Karpas-422 (cell line): ENCODE measurements around the gene TYW1. TPM values are rescaled to one million over a fixed set of nuclear protein-coding genes. Genes with fewer than 3 reads are reported as not detected.
"Not testable (repeated sequence)": the region's sequence is repeated elsewhere in the genome, so short reads cannot be mapped to it uniquely, and the experiment has no call there.

Source experiments
- DNase-seq: peaks from one replicate; pipeline ENCODE4 v3.0.0-alpha.2; 2015
- H2AFZ ChIP-seq: fragments of 200-600 bp; sonication (generic); 2 replicates; pipeline ENCODE4 v1.6.1; 2014; ENCODE audit warnings: antibody characterized with exemption, low read length, mixed read lengths
- H3K27ac ChIP-seq: fragments of 200-600 bp; sonication (generic); 2 replicates; pipeline ENCODE4 v1.5.1; 2014; ENCODE audit warnings: mild to moderate bottlenecking, low read length, moderate library complexity
- H3K27me3 ChIP-seq: fragments of 200-600 bp; sonication (generic); 2 replicates; pipeline ENCODE4 v1.6.1; 2014; ENCODE audit warnings: low read length, mixed read lengths
- H3K36me3 ChIP-seq: fragments of 200-600 bp; sonication (generic); 2 replicates; pipeline ENCODE4 v1.6.1; 2014; ENCODE audit warnings: low read length, mixed read lengths; ENCODE audit not compliant: insufficient read depth
- H3K4me1 ChIP-seq: fragments of 200-600 bp; sonication (generic); 2 replicates; pipeline ENCODE4 v1.6.1; 2014; ENCODE audit warnings: mild to moderate bottlenecking, low read length, mixed read lengths
- H3K4me2 ChIP-seq: fragments of 200-600 bp; sonication (generic); 2 replicates; pipeline ENCODE4 v1.6.1; 2014; ENCODE audit warnings: low read length, low read depth, mild to moderate bottlenecking; ENCODE audit not compliant: poor library complexity, severe bottlenecking
- H3K4me3 ChIP-seq: fragments of 200-600 bp; sonication (generic); 2 replicates; pipeline ENCODE4 v1.5.1; 2014; ENCODE audit warnings: mild to moderate bottlenecking, antibody characterized with exemption, low read length, mixed read lengths
- H3K79me2 ChIP-seq: fragments of 200-600 bp; sonication (generic); 2 replicates; pipeline ENCODE4 v1.6.1; 2014; ENCODE audit warnings: mild to moderate bottlenecking, low read length, mixed read lengths
- H3K9ac ChIP-seq: fragments of 200-600 bp; sonication (generic); 2 replicates; pipeline ENCODE4 v1.6.0; 2014; ENCODE audit warnings: low read length
- H3K9me2 ChIP-seq: fragments of 200-600 bp; sonication (generic), shearing (Covaris generic); replicated peaks from 2 replicates; pipeline ENCODE4 v1.6.0; 2014; ENCODE audit warnings: mild to moderate bottlenecking, low read length, moderate library complexity; ENCODE audit not compliant: insufficient read depth
- H3K9me3 ChIP-seq: fragments of 300-700, 200-600 bp; sonication (generic); 2 replicates; pipeline ENCODE4 v1.6.1; 2014; ENCODE audit warnings: low read length, mixed read lengths
- H4K20me1 ChIP-seq: fragments of 200-600 bp; sonication (generic); 2 replicates; pipeline ENCODE4 v1.6.1; 2014; ENCODE audit warnings: mild to moderate bottlenecking, antibody characterized with exemption, low read length, low read depth; ENCODE audit not compliant: insufficient read depth
- total RNA-seq: library from RNA; depleted of rRNA; stranded (reverse); fragments of >200 nt; shearing (Covaris generic); gene quantifications from 2 replicates; pipeline ENCODE4 v1.2.3, GENCODE V29; 2014; ENCODE audit warnings: low replicate concordance

The TYW1 gene
- total RNA-seq, 1 experiment from 2014 or later = 21.5 TPM

DNA sequence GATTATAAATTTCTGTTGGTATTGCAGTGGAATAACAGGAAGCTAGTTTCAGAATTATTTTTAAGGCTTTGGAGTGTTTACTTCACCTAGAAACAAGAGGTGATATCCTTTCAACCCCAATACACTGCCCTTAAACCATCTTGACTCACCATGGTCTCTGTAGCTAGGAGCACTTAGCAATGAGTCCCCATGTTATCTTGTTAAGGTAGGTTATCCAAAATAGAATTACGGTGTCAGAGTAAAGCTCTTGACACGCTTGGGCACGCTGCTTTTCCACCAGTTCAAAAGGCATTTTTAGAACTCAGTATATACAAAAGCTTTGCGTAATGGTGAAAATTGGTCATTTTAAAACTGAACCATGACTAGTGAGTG, 46.9 kb downstream of the TYW1 start:
- H3K9ac ChIP-seq, H3K36me3 ChIP-seq, H3K4me3 ChIP-seq, H3K27ac ChIP-seq, H3K4me1 ChIP-seq, H3K79me2 ChIP-seq, H4K20me1 ChIP-seq, H3K27me3 ChIP-seq, H2AFZ ChIP-seq, H3K9me2 ChIP-seq, DNase-seq, H3K9me3 ChIP-seq, H3K4me2 ChIP-seq: not testable (repeated sequence)

DNA sequence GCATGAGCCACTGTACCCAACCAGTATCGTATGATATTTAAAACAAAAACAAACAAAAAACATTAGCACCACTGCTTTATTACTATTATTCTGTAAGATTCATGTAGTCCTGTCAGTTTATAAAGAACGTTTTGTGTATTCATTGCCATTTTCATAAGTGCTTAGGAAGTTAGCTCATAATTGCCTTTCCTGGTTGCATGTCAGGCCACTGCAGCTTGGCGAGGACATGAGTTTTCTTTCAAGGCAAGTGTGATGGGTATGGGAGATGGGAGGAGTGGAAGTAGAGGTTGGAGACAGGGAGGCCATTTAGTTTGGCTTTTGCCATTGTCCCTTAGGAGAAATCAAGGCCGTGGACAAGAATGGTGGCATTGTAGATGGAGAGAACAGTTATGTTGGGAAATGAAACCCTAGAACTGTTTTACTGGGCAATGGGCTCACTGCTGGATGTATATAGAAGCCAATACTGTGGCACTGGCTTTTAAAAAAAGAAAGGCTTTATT, 48.9 kb downstream of the TYW1 start:
- no peaks in the 10 kb centered on the region for H3K4me1 ChIP-seq
- no peaks in the 10 kb centered on the region for H4K20me1 ChIP-seq
- H3K9me3 ChIP-seq = no peaks in the 10 kb centered on the region
- H3K4me2 ChIP-seq = no peak overlapping the region
- no peak overlapping the region for H3K27ac ChIP-seq
- no peak for DNase-seq
- no peak overlapping the region for H2AFZ ChIP-seq
- H3K9me2 ChIP-seq = no peaks in the 10 kb centered on the region
- H3K36me3 ChIP-seq = no peaks in the 10 kb centered on the region
- H3K4me3 ChIP-seq = no peak overlapping the region
- no peaks in the 10 kb centered on the region for H3K27me3 ChIP-seq
- peaks cover 9% of the 10 kb centered on the region for H3K79me2 ChIP-seq
- H3K9ac ChIP-seq = no peak overlapping the region

DNA sequence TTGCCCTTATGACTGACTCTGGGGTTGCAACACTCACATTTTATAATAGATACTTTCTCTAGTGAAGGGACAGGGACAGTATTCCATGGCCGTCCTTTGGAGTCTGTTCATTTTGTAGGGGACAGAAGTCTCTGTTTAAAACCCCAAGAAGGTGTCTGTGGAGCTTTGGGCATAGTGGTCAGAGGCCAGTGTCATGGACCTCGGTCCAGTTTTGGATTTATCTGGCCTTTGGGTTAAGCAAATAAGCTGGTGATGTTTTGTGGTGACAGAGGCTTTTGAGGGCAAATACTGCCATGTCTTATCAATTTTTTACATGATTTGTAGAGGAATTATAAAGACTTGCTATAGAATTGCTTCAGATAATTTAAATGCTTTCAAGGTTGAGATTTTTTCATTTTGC, 50.2 kb downstream of the TYW1 start:
- not testable (repeated sequence) for H3K4me2 ChIP-seq, H3K9ac ChIP-seq, H3K27me3 ChIP-seq, H3K79me2 ChIP-seq, H4K20me1 ChIP-seq, H2AFZ ChIP-seq, H3K4me3 ChIP-seq, H3K36me3 ChIP-seq, H3K27ac ChIP-seq, H3K4me1 ChIP-seq, H3K9me3 ChIP-seq, H3K9me2 ChIP-seq, DNase-seq

DNA sequence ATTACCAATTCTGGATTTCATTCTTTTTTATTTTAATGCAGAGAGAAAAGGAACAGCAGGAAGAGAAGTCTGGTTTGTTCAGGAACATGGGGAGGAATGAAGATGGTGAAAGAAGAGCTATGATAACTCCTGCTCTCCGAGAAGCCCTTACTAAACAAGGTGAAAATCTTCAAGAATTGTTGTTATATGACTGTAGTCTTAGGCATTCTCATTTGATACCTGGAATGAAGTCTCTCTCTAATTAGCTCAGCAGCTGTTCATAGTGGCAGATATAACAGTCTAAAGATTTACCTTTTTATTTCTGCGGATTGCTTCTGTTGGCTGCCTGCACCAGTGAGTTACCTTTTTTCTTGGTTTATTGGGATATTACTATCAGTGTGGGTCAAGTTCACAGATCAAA, 53.3 kb downstream of the TYW1 start:
- not testable (repeated sequence) for H3K9me3 ChIP-seq, H3K4me3 ChIP-seq, H3K9me2 ChIP-seq, H3K4me2 ChIP-seq, H3K27ac ChIP-seq, DNase-seq, H2AFZ ChIP-seq, H3K4me1 ChIP-seq, H3K27me3 ChIP-seq, H3K79me2 ChIP-seq, H3K9ac ChIP-seq, H4K20me1 ChIP-seq, H3K36me3 ChIP-seq

DNA sequence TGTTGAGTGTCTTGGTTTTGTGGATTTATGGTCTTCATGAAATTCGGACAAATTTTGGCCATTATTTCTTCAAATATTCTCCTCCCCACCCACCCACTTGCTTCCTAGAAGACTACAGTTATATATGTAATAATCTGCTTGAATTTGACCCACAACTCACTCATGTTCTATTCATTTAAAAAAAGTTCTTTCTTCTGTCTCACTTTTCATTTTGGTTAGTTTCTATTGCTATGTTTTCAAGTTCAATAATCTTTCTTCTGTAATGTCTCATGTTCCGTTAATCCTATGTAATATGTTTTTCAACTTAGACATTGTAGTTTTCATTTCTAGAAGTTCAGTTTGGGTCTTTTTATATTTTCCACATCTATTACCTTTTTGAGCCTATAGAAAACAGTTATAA, 55.5 kb downstream of the TYW1 start:
- not testable (repeated sequence) for H3K9me2 ChIP-seq, H3K4me3 ChIP-seq, H3K36me3 ChIP-seq, DNase-seq, H3K4me1 ChIP-seq, H3K79me2 ChIP-seq, H3K27ac ChIP-seq, H3K4me2 ChIP-seq, H3K9me3 ChIP-seq, H2AFZ ChIP-seq, H4K20me1 ChIP-seq, H3K9ac ChIP-seq, H3K27me3 ChIP-seq

DNA sequence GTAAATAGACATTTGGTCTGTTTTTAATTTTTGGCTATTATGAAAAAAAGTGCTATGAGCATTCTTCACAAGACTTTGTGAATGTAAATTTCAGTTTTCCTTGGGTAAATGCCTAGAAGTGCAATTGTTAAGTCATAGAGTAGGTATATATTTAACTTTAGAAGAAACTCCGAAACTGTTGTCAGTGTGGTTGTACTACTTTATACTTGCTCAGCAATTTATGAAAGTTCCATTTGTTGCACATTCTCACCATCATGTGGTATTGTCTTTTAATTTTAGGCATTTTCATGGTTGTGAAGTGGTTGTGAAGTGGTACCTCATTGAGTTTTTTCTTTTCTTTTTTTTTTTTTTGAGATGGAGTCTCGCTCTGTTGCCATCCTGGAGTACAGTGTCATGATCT, 60.0 kb downstream of the TYW1 start:
- no peak overlapping the region for H3K4me2 ChIP-seq
- no peaks in the 10 kb centered on the region for H3K9me3 ChIP-seq
- 0 out of 2 replicates have a peak, but pooled peaks cover 2% of the 10 kb centered on the region for H3K79me2 ChIP-seq
- DNase-seq = no peak
- no peak overlapping the region for H3K27ac ChIP-seq
- H2AFZ ChIP-seq = no peak overlapping the region
- H4K20me1 ChIP-seq = no peaks in the 10 kb centered on the region
- H3K36me3 ChIP-seq = no peaks in the 10 kb centered on the region
- H3K4me3 ChIP-seq = no peak overlapping the region
- H3K4me1 ChIP-seq = no peaks in the 10 kb centered on the region
- no peak overlapping the region for H3K9ac ChIP-seq
- no peaks in the 10 kb centered on the region for H3K27me3 ChIP-seq
- no peaks in the 10 kb centered on the region for H3K9me2 ChIP-seq

DNA sequence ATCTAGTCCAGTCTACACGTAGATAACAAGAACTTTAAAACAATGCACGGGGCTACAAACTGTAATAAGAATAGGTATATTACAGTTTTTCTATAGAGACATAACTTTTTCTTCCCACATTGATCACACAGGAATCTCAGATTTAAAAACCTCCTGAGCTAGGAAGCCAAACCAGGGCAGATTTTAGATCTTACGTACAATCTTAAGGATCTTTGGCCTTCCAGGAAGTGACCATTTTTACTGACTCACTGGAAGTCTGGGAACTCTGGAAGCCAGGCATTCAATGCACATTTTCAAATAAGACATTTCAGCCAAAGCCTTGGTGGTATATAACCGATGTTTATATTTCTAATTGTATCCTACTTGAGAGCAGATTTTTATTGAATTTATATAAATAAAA, 64.7 kb downstream of the TYW1 start:
- DNase-seq, H3K36me3 ChIP-seq, H4K20me1 ChIP-seq, H3K27ac ChIP-seq, H3K4me1 ChIP-seq, H3K4me2 ChIP-seq, H3K9ac ChIP-seq, H3K79me2 ChIP-seq, H3K9me3 ChIP-seq, H3K27me3 ChIP-seq, H3K4me3 ChIP-seq, H2AFZ ChIP-seq, H3K9me2 ChIP-seq: not testable (repeated sequence)

DNA sequence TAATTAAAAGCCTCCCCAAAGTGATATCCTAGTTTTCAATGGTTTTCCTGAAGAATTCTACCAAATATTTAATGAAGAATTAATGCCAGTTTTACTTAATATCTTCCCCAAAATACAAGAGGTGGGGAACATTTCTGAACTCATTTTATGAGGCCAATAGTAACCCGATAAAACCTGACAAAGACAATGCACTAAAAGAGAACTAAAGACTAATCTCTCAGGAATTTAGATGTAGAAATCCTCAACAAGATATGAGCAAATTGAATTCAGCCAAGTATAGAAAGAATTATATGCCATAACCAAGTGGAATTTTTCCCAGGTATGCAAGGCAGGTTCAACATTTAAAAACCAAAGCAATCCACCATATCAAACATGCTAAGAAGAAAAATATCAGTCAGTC, 66.2 kb downstream of the TYW1 start:
- H3K36me3 ChIP-seq, H2AFZ ChIP-seq, H3K4me1 ChIP-seq, H3K4me3 ChIP-seq, H3K27me3 ChIP-seq, H3K9me2 ChIP-seq, H3K9ac ChIP-seq, H3K4me2 ChIP-seq, H3K27ac ChIP-seq, H3K79me2 ChIP-seq, DNase-seq, H3K9me3 ChIP-seq, H4K20me1 ChIP-seq: not testable (repeated sequence)

DNA sequence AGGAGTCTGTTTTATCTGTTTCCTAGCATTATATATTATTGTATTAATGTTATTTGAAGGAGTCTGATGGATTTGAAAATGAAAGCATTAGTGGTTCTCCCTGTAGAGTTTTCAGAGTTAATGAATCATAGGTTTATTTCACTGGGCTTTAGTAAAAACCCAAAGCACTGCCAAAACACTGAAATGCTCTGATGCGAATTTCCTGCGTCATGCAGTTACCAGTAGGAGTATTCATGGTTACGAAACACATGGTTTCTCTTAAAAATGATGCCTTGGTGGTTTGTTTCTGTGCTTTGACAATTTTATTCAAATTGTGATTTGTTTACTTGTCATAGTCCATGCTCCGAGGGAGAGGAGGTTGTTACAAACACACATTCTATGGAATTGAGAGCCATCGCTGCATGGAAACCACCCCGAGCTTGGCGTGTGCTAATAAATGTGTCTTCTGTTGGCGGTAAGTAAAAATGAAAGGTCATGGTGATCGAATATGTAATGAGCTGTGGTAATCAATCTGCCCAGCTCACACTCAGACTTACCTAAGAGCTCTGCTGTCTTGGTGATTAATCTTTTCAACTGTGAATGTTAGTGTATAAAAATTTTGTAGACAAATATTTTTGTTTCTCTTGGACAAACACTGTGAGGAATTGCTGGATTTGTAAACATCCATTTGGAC, 70.5 kb downstream of the TYW1 start:
- DNase-seq, H3K79me2 ChIP-seq, H3K9me3 ChIP-seq, H3K27ac ChIP-seq, H2AFZ ChIP-seq, H3K27me3 ChIP-seq, H4K20me1 ChIP-seq, H3K4me1 ChIP-seq, H3K9me2 ChIP-seq, H3K4me2 ChIP-seq, H3K9ac ChIP-seq, H3K4me3 ChIP-seq: not testable (repeated sequence)
- peaks cover 16% of the 10 kb centered on the region for H3K36me3 ChIP-seq
